GM12892 (cell line): ENCODE data around the gene DCTN2.

ENCODE experiments used
- POLR2A ChIP-seq: IDR thresholded peaks from 2 replicates; pipeline ENCODE4 v1.6.1; 2011; ENCODE audit warnings: low read depth, low read length, control low read depth
- POLR2AphosphoS5 ChIP-seq: IDR thresholded peaks from 2 replicates; pipeline ENCODE4 v1.6.1; 2011; ENCODE audit warnings: low read depth, low read length, control low read depth
- TAF1 ChIP-seq: IDR thresholded peaks from 2 replicates; pipeline ENCODE4 v1.6.1; 2011; ENCODE audit warnings: low read depth, mild to moderate bottlenecking, control low read depth, low read length, borderline replicate concordance

- TF ChIP-seq POLR2AphosphoS5 (no peak), TAF1 (no peak), POLR2A (no peak)
Measured at GRCh38 chr12:57584690-57585089, 37.7 kb upstream of the DCTN2 start.
